GM03348 (cell line): ENCODE results near the gene C8B.

Experiments used
- DNase-seq: peaks from one replicate; pipeline ENCODE4 v3.0.0; 2012; ENCODE audit warnings: low spot score

The C8B gene

GRCh38 chr1:56929492-56929891 is 36.3 kb downstream of the C8B start:
- DNase-seq = no peak

GRCh38 chr1:56927986-56928385 is 37.8 kb downstream of the C8B start:
- DNase-seq = no peak

- no peak for DNase-seq
Observed at GRCh38 chr1:56927171-56927570, 38.6 kb downstream of the C8B start.

DNA sequence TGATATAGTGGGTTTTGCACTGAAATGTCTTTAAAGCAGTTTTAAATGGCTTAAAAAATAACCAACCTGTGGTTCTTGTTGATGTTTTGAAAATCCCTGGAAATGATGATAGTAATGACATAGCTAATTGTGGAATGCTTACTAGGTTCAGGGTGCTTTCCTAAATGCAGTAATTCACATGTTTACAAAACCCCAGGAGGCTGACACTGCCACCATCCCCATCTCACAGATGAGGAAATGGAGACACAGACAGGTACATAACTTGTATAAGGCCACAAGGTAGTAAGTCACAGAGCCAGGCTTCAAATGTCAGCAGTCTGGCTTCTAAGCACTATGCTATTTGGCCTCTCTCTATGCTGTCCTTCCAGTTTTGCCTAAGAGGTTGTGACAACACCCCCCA is 40.6 kb downstream of the C8B start:
- no peak for DNase-seq

GRCh38 chr1:56924116-56924515 is 41.7 kb downstream of the C8B start:
- no peak for DNase-seq

DNA sequence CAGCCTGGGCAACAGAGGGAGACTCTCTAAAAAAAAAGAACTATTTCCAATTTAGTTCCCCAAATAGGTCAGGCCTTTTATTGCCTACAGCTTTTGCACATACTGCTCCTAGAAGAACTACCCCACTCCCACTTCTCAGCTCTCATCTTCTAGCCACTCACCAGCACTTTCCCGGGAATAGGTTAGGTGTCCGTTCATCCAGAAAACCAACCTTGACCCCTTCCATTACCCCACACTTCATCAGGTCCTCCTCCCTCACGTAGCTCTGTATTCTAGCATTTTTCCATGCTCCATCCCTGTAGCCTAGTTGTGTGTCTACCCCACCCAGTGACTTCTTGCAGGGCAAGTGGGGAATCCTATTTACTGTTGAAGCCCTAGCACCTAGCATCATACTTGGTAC is 42.6 kb downstream of the C8B start:
- no peak for DNase-seq

- DNase-seq = no peak
Observed at GRCh38 chr1:56922507-56922906, 43.3 kb downstream of the C8B start.

DNA sequence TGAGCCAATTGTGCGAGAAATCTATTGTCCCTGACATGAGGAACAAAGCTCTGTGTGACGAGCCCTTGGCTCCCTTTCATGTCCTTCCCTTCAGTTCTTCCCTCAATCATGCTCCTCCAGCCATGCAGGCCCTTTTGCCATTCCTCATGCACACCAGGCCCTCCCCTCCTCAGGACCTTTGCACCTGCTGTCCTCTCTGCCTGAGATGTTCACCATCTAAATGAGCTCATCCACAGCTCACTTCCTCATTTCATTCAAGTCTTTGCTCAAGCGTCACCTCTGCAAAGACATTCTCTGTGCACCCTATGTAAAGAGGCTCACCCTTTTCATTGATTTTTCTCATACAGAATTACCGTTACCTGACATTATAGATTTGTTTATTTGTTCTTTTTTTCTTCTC is 43.7 kb downstream of the C8B start:
- no peak for DNase-seq

- peak; percentile 18 for DNase-seq
Observed at GRCh38 chr1:56921479-56921878, 44.3 kb downstream of the C8B start.

GRCh38 chr1:56920591-56921001 is 45.2 kb downstream of the C8B start:
- DNase-seq = peak; percentile 60

- DNase-seq = no peak
Observed at GRCh38 chr1:56917356-56917755, 48.5 kb downstream of the C8B start.

DNA sequence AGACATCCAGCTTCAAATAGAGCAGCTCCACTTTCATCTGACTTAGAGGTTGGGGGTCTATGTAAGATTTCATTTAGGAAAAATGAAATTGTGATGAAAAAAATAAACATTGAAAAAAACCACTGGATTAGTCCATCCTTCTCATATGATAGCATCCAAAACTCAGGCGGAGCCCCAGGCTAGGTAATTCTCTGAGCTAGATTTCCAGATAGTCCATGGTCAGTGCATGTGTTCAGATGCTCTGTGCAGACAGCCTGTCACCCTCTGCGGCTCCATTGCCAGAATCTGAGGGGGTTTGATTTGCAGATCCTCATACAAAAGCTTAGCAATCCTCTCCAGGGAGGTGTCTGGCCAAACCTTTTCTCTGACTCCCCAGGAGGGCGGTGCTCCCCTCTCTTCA is 49.2 kb downstream of the C8B start:
- no peak for DNase-seq

DNA sequence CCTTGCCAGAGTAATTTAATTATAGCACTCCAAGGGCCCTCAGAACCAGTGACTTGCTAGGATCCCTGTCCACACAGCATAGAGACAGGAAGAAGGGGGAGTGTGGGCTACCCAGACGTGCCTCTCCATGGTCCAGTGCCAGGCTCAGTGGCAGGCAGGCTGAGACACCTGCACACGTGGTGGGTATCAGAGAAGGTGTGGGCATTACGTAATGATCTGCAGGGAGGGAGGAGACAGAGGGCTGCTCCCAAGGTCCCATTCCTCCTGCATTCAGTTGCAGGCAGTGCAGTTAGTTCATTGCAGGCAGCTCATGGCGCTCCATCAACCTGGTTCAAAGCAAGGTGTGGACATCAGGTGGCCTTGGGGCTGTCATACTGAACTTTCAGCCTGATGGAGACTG is 49.9 kb downstream of the C8B start:
- DNase-seq = no peak

GRCh38 chr1:56912325-56912724 is 53.5 kb downstream of the C8B start:
- DNase-seq = no peak

GRCh38 chr1:56911098-56911938 is 54.5 kb downstream of the C8B start:
- peak; percentile 36 for DNase-seq

DNA sequence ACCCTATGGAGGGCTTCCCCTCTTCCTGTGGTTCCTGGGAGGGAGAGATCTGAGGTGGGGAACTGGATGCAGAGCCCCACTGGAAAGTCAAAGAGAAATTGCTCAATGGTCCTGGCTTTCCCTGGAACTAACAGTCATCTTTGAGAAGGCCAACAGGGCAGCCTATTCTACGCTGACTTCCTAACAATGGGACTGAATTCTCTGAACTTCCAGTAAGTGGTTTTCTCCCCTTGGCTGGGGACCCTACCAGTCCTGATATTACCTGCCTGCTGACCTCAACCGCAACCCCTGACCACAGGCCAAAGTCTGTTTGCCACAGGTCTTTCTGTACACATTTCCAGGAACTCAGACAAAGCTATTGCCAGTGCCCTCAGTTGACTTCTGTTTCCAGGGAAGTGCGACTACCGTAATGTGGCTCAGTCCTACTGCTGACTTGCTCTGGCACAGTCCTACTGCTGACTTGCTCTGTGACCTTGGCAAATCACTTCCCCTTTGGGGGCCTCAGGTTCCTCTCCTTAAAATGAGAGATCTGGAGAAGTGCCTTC is 55.3 kb downstream of the C8B start:
- DNase-seq = no peak

GRCh38 chr1:56908619-56909221 is 57.1 kb downstream of the C8B start:
- peak; percentile 73 for DNase-seq

- DNase-seq = no peak
Observed at GRCh38 chr1:56905667-56906066, 60.1 kb downstream of the C8B start.

GRCh38 chr1:56904663-56905397 is 61.0 kb downstream of the C8B start:
- DNase-seq = no peak

DNA sequence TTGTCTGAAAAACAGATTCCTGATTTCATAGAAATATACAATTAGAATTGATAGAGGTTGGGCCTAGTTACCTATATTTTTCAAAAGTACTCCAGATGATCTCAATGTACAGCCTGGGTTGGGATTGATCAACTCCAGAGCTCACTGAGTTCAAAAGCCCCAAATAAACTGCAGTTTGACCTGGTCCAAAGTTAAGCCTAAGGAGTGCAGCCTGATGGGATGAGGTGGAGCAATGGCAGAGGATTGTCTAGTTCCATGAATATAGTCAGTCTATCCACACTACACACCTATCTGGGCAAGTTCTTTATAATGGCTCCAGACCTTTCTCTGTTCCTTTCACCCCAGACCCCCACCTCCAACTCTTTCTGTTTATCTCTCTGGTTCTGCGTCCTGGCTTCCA is 62.0 kb downstream of the C8B start:
- no peak for DNase-seq

DNA sequence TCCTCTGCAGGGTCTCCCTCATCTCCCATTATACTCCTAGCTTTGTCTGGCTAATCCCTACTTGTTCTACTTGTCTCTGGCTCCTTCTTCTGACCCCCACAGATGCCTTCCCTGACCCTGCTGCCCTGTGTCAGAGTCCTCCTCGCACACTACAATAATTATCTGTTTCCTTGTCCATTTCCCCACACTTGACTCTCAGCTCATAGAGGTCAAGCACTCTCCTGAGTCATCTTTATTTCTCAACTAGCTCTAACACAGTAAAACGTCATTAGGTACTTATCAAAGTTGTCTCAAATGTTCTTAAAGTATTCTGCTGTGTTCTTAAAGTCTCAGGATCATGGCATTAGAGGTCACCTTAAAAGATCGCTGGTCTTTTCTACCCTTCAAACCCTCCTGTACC is 64.1 kb downstream of the C8B start:
- DNase-seq = peak; percentile 33

DNA sequence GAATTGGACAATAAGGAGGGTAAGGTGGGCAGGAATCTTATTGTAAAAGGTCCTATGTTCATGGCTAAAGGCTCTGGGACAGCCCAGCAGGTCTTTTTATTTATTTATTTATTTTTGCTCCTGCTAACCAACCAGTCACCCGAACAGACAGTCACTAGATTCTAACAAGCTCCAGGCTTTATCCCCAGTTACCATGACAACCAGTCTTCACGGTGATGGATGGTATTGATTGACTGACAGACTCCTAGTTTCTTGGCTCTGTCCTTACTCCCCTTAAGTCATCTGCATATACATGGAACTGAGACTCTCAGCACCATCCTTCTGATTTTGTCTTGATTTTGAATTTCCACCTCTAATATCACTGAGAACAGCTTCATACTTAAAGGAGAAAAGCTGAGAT is 66.9 kb downstream of the C8B start:
- DNase-seq = no peak

- DNase-seq = no peak
Observed at GRCh38 chr1:56898005-56898373, 67.8 kb downstream of the C8B start.
